ENCODE data around the gene SPP2.

The SPP2 gene

DNA sequence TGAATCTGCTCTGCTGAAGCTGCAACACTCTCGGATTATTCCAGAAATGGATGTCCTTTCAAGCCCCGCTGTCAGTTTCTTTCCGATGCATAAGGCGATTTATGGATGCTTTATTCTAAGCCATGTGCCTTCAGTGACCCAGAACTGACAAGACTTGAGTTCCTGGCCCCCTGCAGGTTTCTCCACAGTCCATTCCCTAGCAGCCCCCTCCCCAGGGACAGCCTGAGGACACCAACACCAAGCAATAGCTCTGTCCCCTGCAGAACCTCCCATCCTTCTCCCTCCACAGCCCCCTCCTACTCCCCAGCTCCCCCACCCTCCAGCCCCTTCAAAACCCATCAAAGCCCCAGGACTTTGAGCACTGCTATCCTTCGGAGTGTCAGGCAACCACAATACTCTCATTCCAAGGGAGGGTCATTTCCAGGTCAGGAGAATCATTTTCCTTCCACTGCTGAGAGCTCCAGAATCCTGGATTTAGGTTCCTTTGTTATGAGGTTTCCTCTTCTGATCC lies 24.6 kb upstream of the SPP2 start:
- no peak for DNase-seq (ENCODE audit: low spot score)
- no peak overlapping the region for H3K4me3 ChIP-seq

DNA sequence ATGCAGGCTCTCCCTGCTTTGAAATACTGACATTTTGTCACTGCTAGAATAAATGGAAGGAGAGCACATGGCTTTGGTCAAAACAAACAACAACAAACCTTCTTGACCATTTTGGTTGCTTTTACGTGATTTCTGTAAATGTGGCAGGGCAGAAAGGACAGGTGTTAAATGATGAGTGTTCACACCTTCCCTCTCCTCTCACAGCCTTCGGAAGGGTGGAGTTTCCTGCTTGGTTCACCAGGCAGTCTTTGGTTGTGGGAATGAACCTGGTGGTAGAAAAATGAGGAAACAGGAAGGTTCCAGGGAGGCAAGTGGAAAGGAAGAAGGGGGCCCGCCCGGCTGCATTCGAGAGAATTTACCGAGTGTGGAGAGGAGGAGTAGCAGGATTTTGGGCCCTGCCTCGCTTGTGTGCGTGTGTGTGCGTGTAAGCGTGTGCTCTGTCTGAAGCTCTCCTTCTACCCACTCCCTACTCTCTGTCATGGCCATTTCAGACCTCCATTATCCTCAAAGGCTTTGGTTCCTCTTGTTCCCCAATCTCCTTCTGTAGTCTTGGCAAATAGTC lies 23.7 kb upstream of the SPP2 start:
- DNase-seq (ENCODE audit: low spot score) = no peak
- TF ChIP-seq, protein P1, sequence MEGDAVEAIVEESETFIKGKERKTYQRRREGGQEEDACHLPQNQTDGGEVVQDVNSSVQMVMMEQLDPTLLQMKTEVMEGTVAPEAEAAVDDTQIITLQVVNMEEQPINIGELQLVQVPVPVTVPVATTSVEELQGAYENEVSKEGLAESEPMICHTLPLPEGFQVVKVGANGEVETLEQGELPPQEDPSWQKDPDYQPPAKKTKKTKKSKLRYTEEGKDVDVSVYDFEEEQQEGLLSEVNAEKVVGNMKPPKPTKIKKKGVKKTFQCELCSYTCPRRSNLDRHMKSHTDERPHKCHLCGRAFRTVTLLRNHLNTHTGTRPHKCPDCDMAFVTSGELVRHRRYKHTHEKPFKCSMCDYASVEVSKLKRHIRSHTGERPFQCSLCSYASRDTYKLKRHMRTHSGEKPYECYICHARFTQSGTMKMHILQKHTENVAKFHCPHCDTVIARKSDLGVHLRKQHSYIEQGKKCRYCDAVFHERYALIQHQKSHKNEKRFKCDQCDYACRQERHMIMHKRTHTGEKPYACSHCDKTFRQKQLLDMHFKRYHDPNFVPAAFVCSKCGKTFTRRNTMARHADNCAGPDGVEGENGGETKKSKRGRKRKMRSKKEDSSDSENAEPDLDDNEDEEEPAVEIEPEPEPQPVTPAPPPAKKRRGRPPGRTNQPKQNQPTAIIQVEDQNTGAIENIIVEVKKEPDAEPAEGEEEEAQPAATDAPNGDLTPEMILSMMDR (IDR thresholded peaks at IDR 0.05) = no peak

More for the DNA sequence above, 24.6 kb upstream of the SPP2 start:
- TF ChIP-seq, protein P1 (IDR thresholded peaks at IDR 0.05) = no peak
- H3K27ac ChIP-seq = no peak overlapping the region

DNA sequence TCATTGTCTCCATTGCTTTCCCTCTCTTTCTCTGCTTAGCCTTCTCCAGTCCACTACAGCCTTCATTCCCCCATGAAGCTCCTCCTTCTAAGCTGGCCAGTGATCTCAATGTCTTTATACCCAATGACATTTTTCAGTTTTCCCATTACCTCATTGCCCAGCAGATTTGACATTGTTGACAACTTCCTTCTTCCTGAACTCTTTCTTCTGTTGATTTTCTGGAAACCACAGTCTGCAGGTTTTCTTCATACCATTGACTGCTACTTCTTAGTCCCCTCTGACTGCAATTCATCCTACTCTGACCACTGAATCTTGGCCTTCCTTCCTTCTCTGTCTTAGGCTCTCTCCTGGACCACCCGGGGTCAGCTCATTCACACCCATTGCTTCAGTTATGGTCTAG lies 22.9 kb upstream of the SPP2 start:
- H3K4me3 ChIP-seq = no peak overlapping the region
- H3K27ac ChIP-seq = no peak overlapping the region
- TF ChIP-seq, protein P1 (IDR thresholded peaks at IDR 0.05) = no peak
- no peak for DNase-seq (ENCODE audit: low spot score)

More for the DNA sequence above, 23.7 kb upstream of the SPP2 start:
- Histone ChIP-seq H3K27ac (no peak overlapping the region), H3K4me3 (no peak overlapping the region)

DNA sequence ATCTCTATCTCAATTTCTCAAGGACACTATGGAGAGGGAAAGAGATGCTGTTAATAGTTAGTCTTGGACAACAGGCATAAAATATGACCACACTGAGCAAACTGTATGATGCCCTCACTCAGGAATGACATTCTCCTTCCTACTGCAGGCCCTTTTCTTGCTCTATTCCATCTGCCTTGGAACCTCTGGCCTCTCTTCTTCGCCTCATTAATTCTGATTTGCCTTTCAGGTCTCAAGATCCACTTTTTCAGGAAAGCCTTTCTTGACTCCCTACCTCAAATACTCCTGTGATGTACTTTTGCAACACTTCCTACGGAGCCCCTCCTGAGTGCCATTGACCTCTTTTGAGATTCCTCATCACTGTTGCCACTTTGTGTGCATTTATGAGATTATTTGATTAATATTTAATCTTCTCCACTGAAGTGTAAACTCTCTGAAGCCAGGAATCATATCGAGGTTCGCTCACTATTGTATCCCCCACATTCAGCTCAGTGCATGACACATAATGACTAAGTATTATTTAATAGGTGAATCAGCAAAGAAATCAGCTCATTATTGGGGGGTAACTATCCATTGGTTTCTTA lies 21.3 kb upstream of the SPP2 start:
- TF ChIP-seq, protein P1 (IDR thresholded peaks at IDR 0.05) = no peak
- DNase-seq (ENCODE audit: low spot score) = no peak
- Histone ChIP-seq H3K4me3 (no peak overlapping the region), H3K27ac (no peak overlapping the region)

DNA sequence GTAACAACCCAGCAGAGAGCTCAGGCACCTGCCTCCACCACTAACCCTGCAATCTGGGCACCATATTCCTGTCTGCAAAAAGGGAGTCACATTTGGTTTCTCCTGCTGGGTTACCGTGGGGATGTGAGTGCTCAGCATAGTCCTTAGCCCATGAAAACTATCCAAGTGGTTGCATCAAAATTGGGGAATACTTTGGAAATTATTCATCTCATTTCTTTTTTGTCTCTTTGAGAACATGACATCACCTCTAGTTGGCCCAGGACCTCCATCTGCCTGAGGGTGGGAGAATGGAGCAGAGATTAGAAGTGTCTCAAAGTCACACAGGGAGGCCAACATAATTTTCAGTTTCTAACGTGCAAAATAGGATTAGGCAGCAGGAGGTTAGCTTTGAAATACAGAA lies 19.3 kb upstream of the SPP2 start:
- no peak overlapping the region for H3K4me3 ChIP-seq
- TF ChIP-seq, protein P1 (IDR thresholded peaks at IDR 0.05) = no peak
- H3K27ac ChIP-seq = no peak overlapping the region
- DNase-seq (ENCODE audit: low spot score) = no peak

DNA sequence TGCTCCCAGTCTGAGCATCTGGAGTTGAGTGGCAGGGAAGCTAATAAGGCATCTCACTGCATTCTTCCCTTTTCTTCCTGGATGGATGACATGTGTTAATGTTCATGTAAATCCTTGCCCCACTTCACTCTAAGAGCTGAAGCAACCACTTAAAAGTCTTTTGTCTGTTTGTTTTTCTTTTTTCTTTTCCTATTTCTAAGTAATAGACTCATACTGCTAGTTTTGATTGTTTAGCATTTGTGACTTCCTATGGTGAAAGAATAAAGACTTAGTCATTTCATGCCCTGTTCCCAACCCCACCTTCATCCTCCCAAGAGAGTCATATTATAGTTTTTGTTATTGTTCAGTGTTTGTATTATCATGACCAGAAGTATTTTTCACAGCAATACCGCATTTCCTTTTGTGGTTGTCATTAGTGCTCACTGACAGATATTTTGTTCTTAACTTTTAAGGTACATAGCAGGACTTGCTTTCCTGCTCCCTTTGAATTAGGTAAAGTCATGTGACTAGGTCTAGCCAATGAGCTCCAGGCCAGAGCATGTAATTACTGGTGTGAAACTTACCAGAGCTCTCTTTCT lies 18.1 kb upstream of the SPP2 start:
- no peak overlapping the region for H3K4me3 ChIP-seq
- DNase-seq (ENCODE audit: low spot score) = no peak
- no peak overlapping the region for H3K27ac ChIP-seq
- TF ChIP-seq, protein P1 (IDR thresholded peaks at IDR 0.05) = no peak

DNA sequence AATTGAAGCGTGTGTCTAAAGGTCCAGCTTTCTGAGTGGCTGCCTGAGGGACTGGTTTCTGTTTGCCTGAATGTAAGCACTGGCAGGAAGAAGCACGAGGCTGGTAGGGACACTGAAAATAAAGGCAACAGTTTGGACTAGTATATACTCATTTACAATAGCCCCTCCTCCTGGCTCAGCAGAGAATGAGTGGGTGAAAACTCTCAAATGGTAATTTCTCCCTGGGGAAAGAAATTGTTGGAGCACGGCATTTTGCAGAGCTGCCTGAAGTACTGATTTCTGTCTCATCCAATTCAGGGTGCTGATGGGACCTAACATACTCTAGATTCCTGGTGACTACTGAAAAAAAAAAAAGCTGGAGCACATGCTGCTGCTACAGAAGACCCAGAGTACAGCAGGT lies 17.3 kb upstream of the SPP2 start:
- DNase-seq (ENCODE audit: low spot score) = no peak
- Histone ChIP-seq H3K27ac (no peak overlapping the region), H3K4me3 (no peak overlapping the region)
- TF ChIP-seq, protein P1 (IDR thresholded peaks at IDR 0.05) = no peak

Data from coronary artery (tissue), 2 donors.